MG63 (cell line): ENCODE data around the gene ALDH18A1. TPM values are rescaled to one million over a fixed set of nuclear protein-coding genes. Genes with fewer than 3 reads are reported as not detected.
"Not testable (repeated sequence)": the region's sequence is repeated elsewhere in the genome, so short reads cannot be mapped to it uniquely, and the experiment has no call there.

Experiments used
- DNase-seq: peaks from one replicate; pipeline ENCODE4 v3.0.0-alpha.2; 2020
- H3K27me3 ChIP-seq: fragments of 250-450 bp; sonication (Bioruptor Pico); 2 replicates; pipeline ENCODE4 v1.5.1; 2020; ENCODE audit warnings: mild to moderate bottlenecking, moderate library complexity
- H3K36me3 ChIP-seq: fragments of 250-450 bp; sonication (Bioruptor Pico); 2 replicates; pipeline ENCODE4 v1.5.1; 2020; ENCODE audit warnings: mild to moderate bottlenecking, moderate library complexity
- H3K4me3 ChIP-seq: fragments of 250-450 bp; sonication (Bioruptor Pico); 2 replicates; pipeline ENCODE4 v1.5.1; 2020; ENCODE audit warnings: mild to moderate bottlenecking, moderate library complexity
- H3K9me3 ChIP-seq: fragments of 250-450 bp; sonication (Bioruptor Pico); 2 replicates; pipeline ENCODE4 v1.5.1; 2020; ENCODE audit warnings: mild to moderate bottlenecking, moderate library complexity
- total RNA-seq: library from RNA; depleted of rRNA; stranded (reverse); fragments of >200 nt; shearing (Covaris generic); gene quantifications from 2 replicates; pipeline ENCODE4 v1.2.3, GENCODE V29; 2014; ENCODE audit warnings: low replicate concordance

ALDH18A1 gene
- total RNA-seq, 1 experiment from 2014 or later = 149 TPM

DNA sequence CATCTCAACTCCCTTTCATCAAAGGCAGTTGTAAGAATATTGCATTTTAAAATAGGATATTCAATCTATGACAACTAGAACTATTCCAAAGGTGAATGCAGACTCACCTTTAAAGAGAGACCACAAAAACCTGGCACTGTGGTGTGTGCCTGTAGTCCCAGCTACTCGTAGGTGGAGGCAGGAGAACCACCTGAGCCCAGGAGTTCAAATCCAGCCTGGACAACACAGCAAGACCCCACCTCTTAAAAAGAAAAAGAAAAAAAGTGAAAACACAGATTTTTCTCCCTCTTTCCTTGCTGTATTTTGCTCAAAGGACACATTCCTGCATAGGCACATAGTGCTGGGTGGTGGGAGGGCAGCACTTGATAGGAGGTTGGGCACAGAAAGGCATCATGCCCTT is 739 bp upstream of the ALDH18A1 start:
- H3K27me3 ChIP-seq = no peaks in the 10 kb centered on the region
- H3K9me3 ChIP-seq = peaks cover 1% of the 10 kb centered on the region; the same call in 1 of the 2 replicates
- peaks cover 15% of the 10 kb centered on the region for H3K36me3 ChIP-seq
- peak overlapping the region; percentile 92 for H3K4me3 ChIP-seq
- DNase-seq = no peak

DNA sequence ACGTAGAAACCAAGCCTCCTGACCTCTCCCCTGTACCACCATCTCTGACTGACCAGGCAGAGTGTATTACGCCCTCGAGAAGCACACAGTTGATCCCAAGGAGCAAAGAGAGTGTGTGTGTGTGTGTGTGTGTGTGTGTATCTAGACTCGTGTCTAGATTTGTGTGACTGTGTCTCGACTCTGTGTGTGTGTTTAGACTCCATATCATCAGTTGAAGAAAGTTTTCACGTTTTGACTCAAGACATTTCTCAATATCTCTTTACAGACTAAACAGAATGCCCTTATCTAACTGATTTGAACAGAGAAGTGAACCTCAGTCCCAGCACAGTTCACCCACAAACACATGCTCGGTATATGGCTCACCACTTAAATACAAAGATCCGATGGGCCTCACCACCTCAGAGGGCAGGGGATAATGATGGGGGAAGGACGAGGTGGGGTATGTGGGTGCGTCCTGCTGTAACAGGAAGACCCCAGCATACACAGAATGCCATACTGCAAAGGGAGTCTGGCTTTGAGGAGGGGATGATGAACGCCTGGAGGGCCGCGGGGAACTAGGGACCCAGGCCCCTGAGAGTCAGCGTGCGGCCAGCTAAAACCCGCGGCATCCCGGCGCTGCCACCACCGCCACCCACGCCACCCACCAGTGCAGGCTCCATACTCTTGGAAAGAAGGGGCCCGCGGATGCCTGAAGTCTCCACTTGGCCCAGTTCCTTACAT is 780 bp downstream of the ALDH18A1 start:
- Histone ChIP-seq H3K4me3 (peak overlapping the region; percentile 92), H3K9me3 (peaks cover 6% of the 10 kb centered on the region; the same call in 1 of the 2 replicates), H3K27me3 (no peaks in the 10 kb centered on the region), H3K36me3 (peaks cover 30% of the 10 kb centered on the region)
- peak; percentile 10 for DNase-seq

DNA sequence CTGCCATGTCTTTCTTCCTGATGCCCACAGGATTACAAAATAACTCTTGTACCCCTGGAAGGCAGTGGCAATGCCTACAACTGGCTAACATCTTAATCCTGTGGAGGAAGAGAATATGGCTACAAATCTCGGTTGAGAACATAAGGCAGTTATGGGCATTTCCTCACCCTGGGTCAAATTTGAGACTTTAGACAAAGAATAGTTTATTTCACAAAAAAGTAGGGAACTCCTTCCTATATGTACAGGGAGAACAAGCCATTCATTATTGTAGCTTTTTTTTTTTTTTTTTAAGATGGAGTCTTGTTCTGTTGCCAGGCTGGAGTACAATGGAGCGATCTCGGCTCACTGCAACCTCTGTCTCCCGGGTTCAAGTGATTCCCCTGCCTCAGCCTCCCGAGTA is 2.6 kb downstream of the ALDH18A1 start:
- Histone ChIP-seq H3K4me3 (no peak overlapping the region), H3K36me3 (peaks cover 39% of the 10 kb centered on the region), H3K9me3 (peaks cover 6% of the 10 kb centered on the region; the same call in 1 of the 2 replicates), H3K27me3 (no peaks in the 10 kb centered on the region)
- no peak for DNase-seq

DNA sequence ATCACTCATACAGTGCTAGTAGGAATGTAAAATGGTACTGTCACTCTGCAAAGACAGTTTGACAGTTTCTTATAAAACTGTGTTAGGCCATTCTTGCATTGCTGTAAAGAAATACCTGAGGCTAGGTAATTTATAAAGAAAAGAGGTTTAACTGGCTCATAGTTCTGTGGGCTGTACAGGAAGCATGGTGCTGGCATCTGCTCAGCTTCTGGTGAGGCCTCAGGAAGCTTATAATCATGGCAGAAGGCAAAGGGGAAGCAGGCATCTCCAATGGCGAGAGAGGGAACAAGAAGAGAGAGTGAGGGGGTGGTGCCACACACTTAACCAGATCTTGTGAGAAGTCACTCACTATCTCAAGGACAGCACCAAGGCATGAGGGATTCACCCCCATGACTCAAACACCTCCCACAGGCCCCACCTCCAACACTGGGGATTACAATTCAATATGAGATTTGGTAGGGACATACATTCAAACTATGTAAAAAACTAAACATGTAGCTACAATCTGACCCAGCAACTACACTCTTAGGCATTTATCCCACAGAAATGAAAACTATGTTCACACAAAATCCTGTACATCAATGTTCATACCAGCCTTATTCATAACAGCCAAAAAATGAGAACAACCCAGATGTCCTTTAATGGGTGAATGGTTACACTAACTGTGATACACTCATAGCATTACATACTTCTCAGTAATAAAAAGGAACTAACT is 5.0 kb downstream of the ALDH18A1 start:
- Histone ChIP-seq H3K27me3 (no peaks in the 10 kb centered on the region), H3K9me3 (peaks cover 6% of the 10 kb centered on the region; the same call in 1 of the 2 replicates), H3K36me3 (peaks cover 63% of the 10 kb centered on the region), H3K4me3 (no peak overlapping the region)
- DNase-seq = no peak

DNA sequence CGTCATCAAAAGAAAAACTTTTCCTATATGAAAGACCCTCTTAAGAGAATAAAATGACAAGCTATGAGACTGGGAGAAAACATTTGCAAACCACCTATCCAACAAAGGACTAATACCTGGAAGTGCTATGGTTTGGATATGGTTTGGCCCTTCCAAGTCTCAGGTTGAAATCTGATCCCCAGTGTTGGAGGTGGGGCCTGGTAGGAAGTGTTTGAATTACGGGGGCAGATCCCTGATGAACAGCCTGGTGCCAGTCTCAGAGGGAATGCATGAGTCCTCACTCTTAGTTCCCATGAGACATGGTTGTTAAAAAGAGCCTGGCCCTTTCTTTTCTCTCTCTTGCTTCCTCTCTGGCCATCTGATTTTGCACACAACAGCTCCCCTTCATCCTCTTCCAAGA is 6.3 kb downstream of the ALDH18A1 start:
- DNase-seq = no peak
- H3K9me3 ChIP-seq = peaks cover 6% of the 10 kb centered on the region; the same call in 1 of the 2 replicates
- no peak overlapping the region for H3K4me3 ChIP-seq
- H3K27me3 ChIP-seq = no peaks in the 10 kb centered on the region
- peaks cover 76% of the 10 kb centered on the region for H3K36me3 ChIP-seq

DNA sequence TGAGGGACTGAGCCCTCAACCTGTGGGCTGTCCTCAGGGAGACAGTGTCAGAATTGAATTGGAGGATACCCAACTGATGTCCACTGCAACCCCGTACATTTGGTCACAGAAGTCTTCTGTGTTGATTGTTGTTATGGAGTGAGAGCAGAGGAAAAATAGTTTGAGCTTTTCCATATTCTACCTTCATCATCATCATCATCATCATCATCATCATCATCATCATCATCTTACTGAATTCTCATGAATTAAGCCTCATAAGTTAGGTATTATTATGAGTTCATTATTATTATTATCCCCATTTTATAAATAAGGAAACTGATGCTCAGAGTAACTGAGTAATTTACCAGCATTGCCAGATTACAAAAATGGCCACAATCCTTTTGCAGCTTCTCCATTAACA is 8.4 kb downstream of the ALDH18A1 start:
- Histone ChIP-seq H3K36me3 (peaks cover 72% of the 10 kb centered on the region), H3K27me3 (no peaks in the 10 kb centered on the region), H3K4me3 (no peak overlapping the region), H3K9me3 (peaks cover 6% of the 10 kb centered on the region; the same call in 1 of the 2 replicates)
- no peak for DNase-seq

DNA sequence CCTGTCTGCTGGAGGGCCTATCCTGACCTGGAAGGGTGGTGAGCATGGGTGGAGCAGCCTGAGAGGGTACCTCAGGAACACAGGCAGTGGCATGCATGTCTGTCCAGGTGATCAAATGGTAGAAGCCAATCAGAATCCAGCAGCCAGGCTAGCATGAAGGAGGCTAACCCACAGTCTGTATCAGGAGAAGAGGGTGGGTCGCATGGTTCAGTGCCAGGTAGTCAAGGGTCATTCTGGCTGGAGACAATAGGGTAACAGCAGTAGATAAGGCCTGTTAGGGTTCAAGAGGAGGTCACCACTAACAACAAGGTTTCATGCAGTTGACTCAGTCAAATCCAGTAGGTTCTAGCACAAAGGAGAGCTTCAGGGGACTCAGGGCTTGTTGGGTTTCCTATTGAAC is 10.4 kb downstream of the ALDH18A1 start:
- H3K9me3 ChIP-seq = no peaks in the 10 kb centered on the region
- no peak overlapping the region for H3K4me3 ChIP-seq
- H3K27me3 ChIP-seq = no peaks in the 10 kb centered on the region
- peaks cover 70% of the 10 kb centered on the region for H3K36me3 ChIP-seq
- no peak for DNase-seq

DNA sequence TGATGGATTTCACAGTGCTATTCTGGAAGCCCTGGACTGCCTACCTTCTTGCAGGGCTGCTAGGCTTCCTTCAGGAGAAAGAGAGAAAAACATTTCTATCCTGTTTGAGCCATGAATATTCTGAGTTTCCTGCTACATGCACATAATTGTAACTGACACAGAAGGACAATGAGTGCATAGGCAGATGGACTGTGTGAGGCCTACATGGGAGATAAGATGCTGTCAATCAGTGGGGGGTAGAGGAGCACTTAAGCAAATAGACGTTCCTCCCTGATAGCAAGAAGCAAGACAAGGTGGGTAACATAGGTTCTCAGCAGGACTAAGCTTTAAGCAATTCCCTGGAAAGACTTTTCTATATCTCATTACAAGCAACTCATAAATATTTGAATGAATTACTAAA is 11.6 kb downstream of the ALDH18A1 start:
- no peak for DNase-seq
- H3K27me3 ChIP-seq = no peaks in the 10 kb centered on the region
- H3K4me3 ChIP-seq = no peak overlapping the region
- peaks cover 68% of the 10 kb centered on the region for H3K36me3 ChIP-seq
- H3K9me3 ChIP-seq = no peaks in the 10 kb centered on the region

DNA sequence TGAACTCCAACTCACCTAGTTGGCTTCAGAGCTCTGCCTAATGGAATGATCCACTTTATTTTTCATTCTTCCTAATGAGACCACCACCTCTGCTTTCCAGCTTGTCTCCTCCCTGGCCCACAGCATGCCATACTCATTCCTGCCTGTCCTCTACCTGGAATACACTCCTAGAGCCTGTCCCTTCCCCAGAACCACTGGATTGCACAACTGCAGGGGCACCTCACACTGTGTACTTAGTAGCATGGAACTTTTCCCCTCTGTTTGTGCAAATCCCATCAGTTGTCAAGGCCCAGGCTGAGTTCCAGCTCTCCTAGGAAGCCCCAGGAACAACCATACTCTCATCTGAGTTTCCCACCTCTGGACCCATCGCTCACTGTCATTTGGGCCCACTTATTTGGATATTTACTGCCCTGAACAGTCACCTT is 15.6 kb downstream of the ALDH18A1 start:
- Histone ChIP-seq H3K9me3 (no peaks in the 10 kb centered on the region), H3K36me3 (peaks cover 61% of the 10 kb centered on the region), H3K27me3 (no peaks in the 10 kb centered on the region), H3K4me3 (no peak overlapping the region)
- DNase-seq = no peak

DNA sequence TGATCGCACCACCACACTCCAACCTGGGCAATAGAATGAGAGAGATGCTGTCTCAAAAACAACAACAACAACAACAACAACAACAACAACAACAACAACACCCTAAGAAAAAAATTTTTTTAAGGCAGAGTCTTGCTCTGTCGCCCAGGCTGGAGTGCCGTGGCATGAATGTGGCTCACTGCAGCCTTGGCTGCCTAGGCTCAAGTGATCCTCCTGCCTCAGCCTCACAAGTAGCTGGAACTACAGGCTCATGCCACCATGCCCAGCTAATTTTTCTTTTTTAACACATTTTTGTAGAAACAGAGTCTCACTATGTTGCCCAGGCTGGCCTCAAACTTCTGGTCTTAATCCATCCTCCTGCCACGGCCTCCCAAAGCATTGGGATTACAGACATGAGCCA is 18.6 kb downstream of the ALDH18A1 start:
- Histone ChIP-seq H3K4me3 (no peak overlapping the region), H3K36me3 (peaks cover 74% of the 10 kb centered on the region), H3K9me3 (no peaks in the 10 kb centered on the region), H3K27me3 (no peaks in the 10 kb centered on the region)
- no peak for DNase-seq

DNA sequence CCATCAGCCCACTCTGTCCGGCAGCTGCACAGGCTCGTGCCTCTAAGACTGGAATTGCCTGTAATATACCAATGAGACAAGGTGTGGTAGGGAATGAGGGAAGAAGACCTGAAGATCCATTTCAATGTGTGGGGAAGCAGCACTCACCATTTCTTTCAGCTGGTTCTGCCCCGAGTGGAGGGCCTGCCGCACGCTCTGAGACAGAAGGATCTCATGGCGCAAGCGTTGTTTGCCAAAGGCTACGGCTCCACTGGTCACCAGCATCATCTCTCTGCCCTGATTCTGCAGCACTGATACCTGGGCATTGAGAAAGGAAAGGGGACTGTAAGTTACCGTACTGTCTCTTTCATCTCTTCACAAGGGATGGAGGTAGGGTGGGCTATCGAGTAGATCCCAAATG is 19.4 kb downstream of the ALDH18A1 start:
- Histone ChIP-seq H3K36me3 (peaks cover 74% of the 10 kb centered on the region), H3K4me3 (no peak overlapping the region), H3K9me3 (no peaks in the 10 kb centered on the region), H3K27me3 (no peaks in the 10 kb centered on the region)
- DNase-seq = no peak

DNA sequence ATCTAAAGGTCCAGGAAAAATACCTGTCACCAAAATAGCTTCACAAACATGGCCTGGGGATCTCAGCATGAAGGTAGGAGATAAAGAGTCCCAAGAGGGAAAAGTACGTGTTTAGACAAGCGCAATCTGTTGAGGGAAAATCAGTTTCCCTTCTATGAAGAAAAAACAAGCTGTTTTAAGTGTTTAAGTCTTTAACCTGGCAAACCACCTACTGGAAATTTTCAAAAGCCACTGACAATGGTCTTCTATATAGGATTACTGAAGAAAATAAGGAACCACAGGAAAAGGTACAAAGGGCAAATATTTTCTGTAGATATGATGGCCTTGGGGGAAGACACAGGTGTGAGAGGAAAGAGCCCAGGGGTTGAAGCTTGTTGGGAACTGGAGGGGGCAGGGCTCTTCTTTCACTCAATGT is 21.2 kb downstream of the ALDH18A1 start:
- DNase-seq = no peak
- Histone ChIP-seq H3K4me3 (no peak overlapping the region), H3K36me3 (peaks cover 73% of the 10 kb centered on the region), H3K27me3 (no peaks in the 10 kb centered on the region), H3K9me3 (no peaks in the 10 kb centered on the region)

DNA sequence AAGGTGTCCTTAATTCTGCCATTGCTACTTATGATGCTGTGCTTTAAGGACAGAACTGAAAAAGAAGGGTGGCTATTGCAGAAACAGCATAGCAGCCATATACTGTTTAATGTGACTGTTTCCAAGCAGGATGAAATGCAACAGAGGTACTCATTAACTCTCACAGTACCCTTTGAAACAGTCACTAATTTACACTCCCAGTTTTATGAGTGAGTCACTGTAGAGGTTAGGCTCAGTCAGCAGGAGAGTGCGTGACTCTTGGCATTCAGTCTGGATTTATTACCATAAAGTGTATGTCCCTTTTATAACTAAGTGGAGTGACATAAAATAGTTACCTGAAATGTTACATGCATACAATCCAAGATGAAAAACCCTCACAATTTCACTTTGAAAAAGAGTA is 27.7 kb downstream of the ALDH18A1 start:
- no peaks in the 10 kb centered on the region for H3K9me3 ChIP-seq
- no peak for DNase-seq
- no peak overlapping the region for H3K4me3 ChIP-seq
- H3K27me3 ChIP-seq = no peaks in the 10 kb centered on the region
- peaks cover 84% of the 10 kb centered on the region for H3K36me3 ChIP-seq

DNA sequence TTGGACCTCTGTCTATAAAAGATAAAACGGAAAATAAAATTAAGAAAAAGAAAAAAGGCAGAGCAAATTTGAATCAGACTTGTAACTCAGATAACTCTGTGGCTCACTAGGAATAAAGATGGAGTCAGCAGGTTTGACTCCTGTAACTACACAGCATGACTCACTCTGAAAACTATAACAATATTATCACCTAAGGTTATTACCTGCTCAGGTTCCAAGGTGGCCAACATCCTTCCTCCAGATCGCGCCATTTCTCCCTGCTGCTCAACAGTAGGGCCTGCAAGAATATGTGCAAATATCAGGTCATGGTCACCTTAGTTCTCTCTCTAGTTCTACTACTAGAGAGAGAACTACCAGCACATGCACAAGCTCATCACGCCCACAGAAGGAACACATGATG is 30.0 kb downstream of the ALDH18A1 start:
- Histone ChIP-seq H3K27me3 (no peaks in the 10 kb centered on the region), H3K9me3 (no peaks in the 10 kb centered on the region), H3K36me3 (peaks cover 77% of the 10 kb centered on the region), H3K4me3 (no peak overlapping the region)
- DNase-seq = no peak

DNA sequence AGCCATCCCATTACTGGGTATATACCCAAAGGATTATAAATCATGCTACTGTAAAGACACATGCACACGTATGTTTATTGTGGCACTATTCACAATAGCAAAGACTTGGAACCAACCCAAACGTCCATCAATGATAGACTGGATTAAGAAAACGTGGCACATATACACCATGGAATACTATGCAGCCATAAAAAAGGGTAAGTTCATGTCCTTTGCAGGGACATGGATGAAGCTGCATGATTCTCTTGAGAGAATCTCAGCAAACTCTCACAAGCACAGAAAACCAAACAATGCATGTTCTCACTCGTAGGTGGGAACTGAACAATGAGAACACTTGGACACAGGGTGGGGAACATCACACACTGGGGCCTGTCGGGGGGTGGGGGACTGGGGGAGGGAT is 36.1 kb downstream of the ALDH18A1 start:
- not testable (repeated sequence) for H3K27me3 ChIP-seq, H3K9me3 ChIP-seq, DNase-seq, H3K4me3 ChIP-seq
- H3K36me3 ChIP-seq = peaks cover 68% of the 10 kb centered on the region

DNA sequence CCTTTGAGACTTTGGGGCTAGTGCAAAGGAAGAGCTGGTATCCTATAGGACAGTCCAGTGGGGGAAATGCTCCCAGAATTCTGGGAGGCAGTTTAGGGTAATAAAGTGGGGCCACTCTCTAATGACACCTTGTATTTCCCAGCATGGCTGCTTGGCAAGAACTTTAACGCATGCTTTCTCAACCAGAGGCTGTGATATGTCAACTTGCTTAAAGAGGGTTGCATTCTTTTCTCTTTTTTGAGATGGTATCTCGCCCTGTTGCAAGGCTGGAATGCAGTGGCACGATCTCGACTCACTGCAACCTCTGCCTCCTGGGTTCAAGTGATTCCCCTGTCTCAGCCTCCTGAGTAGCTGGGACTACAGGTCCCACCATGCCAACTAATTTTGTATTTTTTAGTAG is 38.4 kb downstream of the ALDH18A1 start:
- no peak overlapping the region for H3K4me3 ChIP-seq
- no peak for DNase-seq
- peaks cover 74% of the 10 kb centered on the region for H3K36me3 ChIP-seq
- H3K27me3 ChIP-seq = no peaks in the 10 kb centered on the region
- H3K9me3 ChIP-seq = no peaks in the 10 kb centered on the region

DNA sequence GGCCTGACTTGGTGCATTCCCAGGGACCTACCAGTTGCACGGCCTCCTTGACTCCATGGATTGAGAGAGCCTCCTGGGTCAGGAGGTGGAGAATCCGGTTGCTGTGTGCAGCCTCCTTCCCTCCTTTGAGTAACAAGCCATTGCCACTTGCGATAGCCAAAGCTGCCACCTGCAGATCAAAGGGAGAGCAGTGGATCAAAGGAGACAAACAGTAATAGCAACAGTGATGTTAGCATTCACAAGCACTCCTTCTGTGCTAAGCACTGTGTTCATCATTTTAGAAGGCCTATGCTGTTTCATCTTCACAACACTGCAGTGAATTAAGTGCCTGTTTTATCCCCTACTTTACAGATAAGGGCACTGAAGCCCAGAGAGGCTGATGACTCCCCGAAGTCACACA is 40.1 kb downstream of the ALDH18A1 start:
- no peak for DNase-seq
- Histone ChIP-seq H3K36me3 (peaks cover 76% of the 10 kb centered on the region), H3K4me3 (no peak overlapping the region), H3K9me3 (no peaks in the 10 kb centered on the region), H3K27me3 (no peaks in the 10 kb centered on the region)

DNA sequence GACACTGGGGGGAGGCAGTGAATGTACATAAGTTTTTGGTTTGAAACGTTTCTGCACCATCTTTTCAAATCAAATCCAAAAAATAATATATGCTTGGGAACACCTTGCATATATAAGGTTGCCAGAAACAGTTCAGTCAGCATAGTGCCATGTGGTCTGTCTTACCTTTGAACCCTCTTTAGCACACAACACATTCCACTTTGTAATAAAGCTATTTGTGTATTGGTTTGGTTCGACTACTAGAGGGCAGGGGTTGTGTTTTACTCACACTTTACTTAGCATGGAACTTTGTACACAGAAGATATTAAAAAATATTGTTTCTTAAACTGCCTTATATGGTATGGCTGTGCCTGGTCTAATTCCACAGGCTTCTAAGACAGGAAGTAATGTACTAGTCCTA is 43.2 kb downstream of the ALDH18A1 start:
- no peak overlapping the region for H3K4me3 ChIP-seq
- no peaks in the 10 kb centered on the region for H3K9me3 ChIP-seq
- DNase-seq = no peak
- H3K27me3 ChIP-seq = no peaks in the 10 kb centered on the region
- peaks cover 79% of the 10 kb centered on the region for H3K36me3 ChIP-seq
